NCI-H226 (cell line): ENCODE results near the gene CACNA2D4.

ENCODE experiments used
- DNase-seq: peaks from one replicate; pipeline ENCODE4 v3.0.0-alpha.2; 2015

CACNA2D4 gene

DNA sequence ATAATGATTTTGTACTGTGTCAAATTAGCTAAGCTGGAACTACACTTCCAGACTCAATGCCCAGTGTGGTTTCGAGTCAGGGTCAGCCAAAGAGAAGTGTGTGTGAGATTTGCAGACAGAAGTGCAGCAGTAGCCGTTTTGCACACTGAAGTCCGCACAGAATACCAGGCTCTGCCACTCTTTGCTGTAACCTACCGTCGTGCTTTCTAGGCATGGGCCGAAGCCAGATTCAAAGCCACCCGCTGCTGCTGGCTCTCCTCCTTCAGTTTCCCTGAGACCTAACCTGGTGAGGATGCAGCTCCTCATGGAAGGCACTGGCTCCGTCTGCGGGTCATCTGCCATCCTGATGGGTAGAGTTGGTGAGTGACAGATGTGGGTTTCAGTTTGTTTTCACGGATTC lies 49.3 kb downstream of the CACNA2D4 start:
- no peak for DNase-seq

DNA sequence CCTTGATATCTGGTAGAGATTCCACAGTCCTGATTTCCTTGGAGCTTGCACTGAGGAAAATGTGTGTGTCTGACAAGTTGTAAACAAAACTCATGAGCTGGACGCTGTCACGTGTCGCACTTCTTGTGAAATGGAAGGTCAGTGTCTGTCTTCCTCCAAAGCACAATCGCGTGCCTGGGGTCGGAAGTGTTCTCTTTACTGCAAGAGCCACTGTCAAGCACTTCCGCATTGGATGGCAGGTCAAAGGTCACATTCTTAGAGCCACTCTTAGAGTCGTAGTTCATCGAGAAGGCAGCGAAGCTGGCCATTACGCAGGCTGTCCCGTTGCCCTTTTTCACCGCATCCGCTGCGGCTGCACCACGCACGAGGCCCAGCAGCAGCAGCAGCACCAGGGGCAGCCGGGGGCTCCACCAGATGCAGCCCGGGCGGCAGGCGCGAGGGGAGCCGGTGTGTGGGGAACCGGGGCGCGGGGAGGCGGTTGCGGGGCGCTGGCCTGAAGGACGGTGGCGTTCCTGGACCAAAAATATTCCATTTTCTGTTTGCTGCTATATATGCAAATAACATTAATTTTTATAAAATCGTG lies 53.1 kb downstream of the CACNA2D4 start:
- DNase-seq = no peak

DNA sequence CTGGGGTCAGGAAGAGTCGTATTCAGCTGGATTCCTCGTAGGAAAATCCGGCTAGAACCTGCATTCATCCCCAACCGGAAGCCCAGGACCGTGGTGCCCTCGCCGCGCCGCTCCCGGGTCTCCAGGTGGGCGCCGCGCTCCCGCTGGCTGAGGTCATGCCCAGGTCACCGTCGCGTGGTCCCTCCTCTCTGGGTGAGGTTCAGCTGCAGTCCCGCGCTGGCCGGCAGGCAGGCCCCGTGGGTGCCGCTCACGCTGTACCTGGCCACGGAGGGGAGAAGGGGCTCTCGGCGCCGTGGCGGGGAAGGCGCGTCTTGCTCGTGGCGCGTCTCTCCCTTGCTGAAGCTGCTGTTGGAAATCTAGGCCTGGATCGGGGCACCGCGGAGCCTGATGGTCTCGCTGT lies 53.6 kb downstream of the CACNA2D4 start:
- no peak for DNase-seq

DNA sequence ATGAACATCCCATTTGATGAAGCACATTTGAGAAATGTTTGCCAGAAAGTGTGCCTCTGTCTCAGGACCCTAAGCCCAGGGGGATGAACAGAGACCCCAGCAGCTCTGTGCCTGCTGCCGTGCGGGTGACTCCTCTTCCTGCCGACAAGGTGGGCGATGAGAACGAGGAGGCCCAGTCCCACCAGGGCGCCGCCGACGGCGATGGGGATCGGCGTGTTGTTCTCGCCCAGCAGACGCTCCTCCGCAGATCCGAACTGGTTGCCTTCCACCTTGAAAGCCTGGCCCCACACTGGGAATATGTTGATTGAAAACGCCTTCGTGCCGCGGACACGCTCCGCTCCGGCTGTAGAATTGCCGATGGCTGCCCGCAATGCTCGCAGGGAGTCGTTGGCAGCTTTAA lies 54.0 kb downstream of the CACNA2D4 start:
- no peak for DNase-seq

DNA sequence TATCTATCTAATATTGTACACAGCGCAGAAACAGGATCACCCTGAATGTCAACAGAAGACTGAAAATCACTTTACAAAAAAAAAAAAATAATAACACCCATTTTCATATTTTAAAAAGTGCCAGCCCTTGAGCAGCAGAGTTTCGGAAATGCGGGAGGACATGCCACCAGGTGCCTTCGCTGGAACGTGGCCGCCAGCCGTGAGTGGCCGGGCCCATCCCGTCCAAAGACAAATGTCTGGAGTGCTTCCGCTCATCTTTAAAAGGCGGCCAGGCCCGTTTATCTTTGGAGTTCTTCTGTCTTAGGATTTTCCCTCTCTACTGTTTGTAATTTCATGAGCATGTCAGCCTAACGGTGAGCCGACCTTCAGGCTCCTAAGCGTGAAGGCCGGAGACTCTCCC lies 54.6 kb downstream of the CACNA2D4 start:
- no peak for DNase-seq

DNA sequence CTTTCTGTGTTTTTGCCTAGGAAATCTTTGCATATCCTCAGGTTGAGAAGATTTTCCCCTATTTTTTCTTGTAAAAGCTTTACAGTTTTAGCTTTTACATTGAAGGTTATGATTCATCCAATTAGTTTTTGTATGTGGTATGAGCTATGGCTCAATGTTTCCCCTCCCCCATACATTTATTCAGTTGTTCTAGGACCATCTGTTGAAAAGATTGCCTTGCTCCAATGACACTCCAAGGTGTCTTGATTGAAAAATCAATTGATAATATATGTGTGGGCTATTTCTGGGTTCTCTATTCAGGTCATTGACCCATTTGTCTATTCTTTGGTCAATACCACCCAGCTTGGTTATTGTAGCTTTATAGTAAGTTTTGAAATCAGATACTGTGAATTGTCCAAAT lies 55.5 kb downstream of the CACNA2D4 start:
- no peak for DNase-seq

DNA sequence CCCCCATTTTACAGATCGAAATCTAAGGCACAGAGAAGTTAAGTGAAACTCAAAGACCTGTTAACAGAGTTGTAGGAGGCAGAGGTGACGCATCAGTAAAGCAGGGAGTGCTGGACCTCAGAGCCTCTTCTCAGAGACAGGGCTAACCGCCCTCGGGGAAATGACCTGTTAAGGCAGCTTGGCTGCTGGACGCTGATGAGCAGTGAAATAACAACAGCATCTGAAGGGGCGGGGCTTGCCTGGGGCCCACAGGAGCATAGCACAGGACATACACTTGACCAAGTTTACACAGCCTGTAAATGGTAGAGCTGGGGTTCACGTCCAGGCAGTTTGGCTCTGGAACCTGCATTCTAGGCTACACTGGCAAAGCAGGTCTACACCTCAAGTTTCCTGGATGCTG lies 58.8 kb downstream of the CACNA2D4 start:
- peak; percentile 96 for DNase-seq

DNA sequence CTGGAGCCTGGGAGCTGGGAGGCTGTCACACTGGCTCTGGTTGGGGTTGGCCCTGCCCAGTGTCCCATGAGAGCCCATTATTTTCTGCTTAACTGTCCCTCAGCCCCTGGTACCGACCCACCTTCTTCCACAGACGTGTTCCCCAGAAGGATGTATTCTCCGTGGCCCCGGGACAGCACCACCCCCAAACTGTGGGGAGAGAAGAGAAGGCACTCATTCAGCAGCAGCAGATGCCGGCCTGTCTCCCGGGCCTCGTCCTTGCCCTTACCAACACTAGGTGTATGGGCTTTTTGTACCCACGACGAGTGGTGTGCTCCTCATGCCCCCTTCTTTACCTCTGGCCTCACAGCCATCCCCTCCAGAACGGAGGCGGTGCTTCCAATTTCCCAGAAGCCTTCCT lies 60.0 kb downstream of the CACNA2D4 start:
- no peak for DNase-seq

DNA sequence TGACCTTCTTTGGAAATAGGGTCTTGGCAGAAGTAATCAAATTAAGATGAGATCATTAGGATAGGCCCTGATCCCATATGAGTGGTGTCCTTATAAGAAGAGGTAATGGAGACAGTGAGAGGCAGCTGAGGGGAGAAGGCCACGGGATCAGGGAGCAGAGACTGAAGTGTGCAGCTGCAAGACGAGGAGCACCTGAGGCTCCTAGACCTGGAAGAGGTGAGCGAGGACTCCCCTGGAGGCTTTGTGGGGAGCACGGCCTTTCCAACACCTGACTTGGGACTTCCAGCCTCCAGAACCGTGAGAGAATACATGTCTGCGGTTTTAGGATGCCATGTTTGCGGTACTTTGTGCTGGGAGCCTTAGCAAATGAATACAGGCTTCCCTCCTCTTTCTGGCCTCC lies 60.6 kb downstream of the CACNA2D4 start:
- no peak for DNase-seq

DNA sequence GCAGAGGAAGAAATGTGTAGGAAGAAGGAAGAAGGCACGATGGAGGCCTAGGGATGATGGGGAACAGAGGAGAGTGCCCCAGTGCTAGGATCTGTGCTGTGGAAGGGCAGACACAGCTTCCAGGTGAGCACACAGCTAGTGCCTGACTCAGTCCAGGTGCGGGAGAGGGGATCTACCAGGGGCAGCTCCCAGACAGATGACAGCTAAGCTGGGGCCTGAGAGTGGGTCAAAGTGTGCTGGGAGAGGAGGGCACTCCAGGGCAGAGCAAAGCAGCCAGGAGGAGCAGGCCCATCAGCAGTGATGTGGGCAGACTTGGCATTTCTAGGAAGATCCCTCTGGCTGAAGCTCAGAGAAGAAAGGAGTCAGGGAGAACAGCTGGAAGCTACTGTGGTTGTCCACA lies 61.4 kb downstream of the CACNA2D4 start:
- DNase-seq = no peak

DNA sequence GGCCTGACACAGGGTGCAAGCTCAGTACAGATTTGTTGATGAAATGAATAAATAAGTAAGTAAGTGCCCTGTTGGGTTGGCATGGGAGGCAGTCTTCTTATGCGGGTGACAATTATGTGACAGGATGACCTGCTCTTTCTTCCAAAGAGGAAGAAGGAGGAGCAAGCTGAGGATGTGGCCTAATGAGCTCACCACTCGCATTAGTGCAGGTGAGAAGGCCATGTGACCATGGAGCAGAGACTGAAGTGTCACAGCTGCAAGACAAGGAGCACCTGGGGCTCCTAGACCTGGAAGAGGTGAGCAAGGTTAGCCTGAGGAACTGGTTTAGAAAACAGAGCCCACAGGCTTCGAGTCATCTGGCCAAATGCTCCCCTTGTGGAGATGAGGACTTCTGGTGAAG lies 63.2 kb downstream of the CACNA2D4 start:
- no peak for DNase-seq

DNA sequence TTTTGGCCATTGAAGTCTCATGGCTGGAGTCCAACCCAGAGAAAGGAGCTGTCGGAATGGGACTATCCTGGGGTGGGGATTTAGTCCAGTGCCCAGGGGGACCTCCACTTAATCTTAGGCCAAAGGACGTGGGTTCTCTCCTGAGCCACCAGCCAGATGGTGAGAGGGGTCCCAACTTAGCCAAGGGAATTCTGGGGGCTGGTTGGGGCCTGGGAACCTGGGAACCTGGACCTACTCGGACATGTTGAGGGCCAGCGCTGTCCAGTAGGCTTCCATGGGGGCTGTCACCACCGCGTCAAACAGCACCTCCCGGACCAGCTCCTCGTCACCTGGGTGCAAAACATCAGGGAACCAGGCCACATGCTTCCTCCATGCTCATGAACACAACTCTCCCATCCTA lies 64.7 kb downstream of the CACNA2D4 start:
- DNase-seq = no peak

DNA sequence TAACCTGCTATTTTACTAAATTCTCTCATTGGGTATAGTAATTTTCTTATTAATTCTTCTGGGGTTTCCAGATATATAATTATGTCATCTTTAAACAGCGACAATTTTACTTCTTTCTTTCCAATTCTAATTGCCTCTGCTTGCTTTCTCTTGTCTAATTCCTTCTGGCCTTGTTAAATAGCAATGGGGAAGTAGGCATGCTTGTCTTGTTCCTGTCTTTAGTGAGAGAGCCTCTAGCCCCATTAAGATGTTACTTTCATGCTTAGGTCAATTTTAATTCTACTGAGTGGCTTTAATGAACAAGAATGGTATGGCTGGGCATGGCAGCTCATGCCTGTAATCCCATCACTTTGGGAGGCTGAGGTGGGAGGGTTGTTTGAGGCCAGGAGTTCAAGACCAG lies 66.4 kb downstream of the CACNA2D4 start:
- no peak for DNase-seq

DNA sequence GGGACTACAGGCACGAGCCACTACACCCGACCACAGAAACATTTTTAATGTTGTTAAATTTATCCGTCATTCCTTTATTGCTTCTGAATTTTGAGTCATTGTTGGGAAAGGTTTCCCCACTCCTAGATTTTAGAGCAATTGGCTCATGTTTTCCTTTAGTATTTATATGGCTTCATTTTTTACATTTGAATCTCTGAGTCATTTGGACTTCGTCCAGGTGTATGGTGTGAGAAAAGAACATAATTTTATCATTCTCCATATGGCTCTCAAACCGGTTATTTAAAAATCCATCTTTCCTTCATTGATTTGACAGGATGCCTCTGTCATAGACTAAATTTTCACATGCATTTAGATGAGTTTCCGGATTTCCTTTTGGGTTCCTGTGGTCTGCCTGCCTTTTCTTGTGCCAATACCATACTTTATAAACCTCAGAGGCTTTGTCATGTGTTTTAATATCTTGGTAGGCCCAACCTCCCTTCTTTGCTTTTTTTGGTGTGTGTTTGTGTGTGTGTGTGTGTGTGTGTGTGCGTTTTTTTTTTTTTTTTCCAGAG lies 67.2 kb downstream of the CACNA2D4 start:
- DNase-seq = peak; percentile 71

DNA sequence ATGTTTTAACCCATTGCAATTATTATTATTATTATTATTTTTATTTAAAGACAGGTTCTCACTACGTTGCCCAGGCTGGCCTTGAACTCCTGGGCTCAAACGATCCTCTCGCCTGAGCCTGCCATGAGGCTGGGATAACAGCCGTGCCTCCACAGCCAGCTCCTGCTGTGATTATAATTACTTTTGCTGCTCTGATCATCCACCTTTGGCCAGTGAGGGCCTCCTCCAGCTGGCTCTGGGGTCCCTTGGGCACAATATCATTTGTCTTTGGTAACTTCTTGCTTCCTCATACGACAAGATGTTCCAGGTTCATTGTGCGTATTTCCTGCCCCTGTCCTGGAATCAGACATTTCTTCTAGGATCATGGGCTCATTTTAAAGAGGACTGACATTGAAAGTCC lies 69.7 kb downstream of the CACNA2D4 start:
- no peak for DNase-seq

DNA sequence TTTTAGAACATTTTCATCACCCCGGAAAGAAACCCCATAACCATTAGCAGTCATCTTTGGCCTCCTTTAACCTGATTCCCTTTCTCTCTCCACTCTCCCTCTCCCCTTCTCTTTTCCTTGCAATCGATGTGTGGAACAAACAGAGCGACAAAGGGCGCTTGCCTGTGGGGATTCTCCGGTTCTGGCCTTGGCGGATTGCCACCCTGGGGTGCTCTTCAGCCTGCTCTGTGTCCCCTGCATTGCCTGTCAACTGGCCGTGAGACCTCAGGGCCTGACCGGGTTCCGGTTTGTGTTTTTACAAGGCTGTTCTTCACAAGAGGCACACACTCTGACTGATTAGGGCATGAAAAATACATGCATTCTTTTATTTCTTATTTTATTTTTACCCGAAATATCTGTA lies 70.3 kb downstream of the CACNA2D4 start:
- no peak for DNase-seq

DNA sequence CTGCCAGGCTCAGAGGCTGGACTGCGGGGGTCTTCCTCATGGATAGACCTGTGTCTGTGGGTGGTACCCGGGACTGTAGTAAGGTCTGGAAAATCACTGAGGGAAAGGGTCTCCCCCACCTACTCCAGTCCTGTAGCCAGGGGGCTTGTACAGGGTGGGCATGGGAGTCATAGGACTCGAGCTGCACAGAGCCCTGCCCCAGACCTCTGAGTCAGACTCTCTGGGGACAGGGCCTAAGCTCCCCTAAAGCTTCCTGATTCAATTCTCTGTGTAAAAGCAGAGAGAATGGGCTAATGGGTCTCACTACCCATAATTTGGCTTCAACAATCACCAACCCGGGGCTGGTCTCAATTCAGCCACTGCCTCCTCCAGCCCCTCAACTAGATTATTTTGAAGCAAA lies 71.0 kb downstream of the CACNA2D4 start:
- DNase-seq = no peak

DNA sequence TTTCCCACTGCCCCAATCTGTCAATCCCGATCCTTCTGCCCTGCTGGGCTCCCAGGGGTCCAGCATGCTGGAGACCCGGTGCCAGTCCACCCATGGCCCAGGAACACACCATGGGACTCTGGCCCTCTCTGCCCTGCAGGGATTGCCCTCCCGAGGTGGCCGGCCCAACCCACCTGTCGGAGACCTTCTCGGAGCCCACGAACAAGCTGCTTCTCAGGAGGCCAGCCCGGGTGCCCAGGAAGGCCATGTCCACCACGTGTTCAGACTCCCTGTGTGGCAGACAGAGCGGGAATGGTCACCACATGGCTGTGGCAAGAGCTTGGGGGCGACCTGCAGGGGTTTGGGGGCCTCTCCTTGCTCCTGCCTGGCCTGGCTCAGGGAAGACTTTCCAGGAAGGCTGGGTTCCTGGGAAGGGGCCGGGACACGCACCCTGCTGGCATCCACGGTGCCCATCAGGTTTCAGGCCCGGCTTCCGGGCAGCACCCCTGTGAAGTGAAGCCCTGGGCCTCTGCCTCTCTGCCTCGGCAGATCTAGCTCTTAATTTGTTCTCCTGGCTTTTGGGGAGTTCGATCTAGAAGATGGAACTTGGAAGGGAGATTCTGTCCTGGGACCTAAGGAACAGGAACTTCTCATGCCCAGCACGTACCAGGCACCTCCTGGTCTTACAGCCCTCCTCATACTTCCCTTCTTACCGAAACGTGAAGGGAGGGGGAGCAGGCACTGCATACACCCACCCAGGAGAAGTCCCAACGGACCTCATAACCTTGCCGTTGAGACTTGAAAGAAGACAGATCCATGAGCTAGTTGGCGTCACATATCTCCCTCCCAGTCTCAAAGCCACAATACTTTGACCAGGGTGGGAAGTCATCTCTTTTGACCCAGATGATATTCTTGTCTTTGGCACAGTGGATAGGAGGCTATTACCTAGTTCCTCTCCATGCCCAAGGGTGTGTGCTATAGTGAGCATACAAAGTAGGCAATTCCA lies 71.7 kb downstream of the CACNA2D4 start:
- DNase-seq = no peak

DNA sequence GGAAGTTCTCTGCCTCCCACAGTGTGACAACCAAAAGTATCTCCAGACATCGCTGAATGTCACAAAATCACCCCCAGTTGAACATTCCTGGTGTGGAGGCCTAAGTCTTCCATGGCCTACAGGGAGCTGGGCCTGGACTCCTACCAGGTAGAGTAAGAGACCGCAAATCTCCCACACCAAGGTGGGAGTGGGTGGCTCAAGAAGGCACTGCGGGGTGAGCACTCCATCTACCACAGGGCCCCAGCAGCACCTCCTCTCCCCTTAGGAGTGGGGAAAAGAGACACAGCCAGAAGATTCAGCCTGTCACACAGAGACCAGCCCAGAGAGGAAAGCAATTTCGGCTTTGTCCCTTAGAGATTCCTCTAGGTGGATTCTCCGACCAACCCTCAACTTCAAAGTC lies 72.6 kb downstream of the CACNA2D4 start:
- no peak for DNase-seq

DNA sequence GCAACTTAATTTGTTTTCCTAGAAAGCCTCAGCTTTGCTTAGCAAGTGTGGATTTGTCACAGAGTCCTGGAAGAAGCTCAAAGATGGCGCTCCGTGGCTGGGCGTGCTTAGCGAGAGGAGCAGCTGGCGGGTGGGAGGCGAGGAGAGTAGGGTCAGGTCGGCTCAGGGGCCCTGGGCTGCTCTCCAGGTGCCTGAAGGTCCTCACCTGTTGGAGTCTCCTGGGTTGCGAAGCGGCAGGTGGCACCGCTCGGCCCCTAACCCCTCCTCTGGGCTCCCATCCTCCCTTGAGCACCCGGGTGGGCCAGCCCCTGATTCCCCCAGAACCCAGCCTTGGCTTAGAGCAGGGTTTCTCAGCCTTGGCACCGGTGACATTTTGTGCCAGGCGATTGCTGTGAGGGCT lies 73.0 kb downstream of the CACNA2D4 start:
- DNase-seq = no peak

DNA sequence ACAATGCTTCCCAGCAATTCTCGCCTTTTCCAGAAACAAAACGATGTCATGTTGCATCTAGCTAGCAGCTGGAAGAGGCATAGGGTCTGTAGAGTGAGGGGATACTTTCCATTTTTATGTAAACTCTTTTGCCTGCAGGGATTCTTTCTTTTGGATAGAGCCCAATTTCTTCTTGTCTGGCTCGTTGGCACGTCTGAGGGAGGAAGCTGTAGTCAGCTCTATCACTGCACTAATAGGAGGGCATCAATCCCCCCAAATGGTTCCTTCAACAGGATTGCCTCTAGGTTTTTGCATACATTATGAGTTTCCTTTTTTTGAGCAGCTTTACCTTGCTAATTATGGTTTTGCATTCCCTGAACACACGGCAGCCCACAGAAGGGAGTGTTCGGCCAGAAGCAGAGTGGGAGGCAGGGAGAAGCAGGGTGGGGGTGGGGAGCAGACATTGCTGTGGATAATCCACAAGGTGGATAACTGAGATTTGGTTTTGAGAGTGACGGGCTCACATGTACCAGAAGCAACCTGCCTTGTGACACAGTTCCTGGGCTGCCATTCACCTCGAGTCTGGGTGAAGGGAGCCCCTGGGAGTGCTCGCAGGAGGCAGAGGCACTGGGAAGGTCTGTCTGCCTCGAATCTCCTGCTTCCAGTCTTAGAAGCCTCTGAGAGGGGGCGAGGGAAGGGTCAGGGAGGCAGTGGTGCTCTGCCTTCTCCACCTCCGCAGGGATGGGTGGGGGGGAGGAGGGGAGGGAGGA lies 73.6 kb downstream of the CACNA2D4 start:
- no peak for DNase-seq

DNA sequence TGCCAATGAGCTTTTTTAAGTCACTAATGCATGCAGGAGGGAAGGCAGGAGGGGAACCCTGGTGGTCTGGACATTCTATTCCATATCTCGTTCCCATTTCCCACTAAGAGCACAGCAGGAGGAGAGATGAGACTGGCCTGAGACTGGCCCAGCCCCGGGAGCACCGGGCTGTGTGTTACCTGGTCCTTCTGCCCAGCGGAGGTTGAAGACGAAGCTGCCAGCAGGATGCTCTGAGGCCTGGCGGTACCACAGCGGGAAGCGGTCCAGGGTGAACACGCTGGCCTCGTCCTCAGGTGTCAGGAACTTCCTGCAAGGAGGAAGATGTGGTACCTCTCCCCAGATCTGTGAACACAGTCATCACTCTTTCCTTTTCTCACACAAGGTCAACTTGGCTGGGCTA lies 74.2 kb downstream of the CACNA2D4 start:
- DNase-seq = no peak

DNA sequence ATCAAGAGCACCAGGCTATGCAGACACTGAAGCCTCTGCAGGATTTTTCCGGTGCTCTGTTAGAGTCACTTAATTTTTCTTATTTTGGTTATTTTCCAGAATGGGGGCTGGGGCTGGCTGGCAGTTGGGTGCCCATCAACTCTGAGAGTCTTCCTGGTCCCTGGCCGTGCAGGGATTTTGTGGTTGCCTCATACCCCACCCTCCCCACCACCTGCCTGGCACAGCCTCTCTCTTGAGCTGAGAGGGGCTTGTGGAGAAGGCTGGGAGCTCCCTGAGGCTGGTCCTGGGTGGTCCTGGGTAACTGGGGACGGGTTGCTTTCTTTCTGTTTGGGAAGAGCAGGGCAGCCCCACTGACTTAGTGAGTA lies 74.8 kb downstream of the CACNA2D4 start:
- no peak for DNase-seq
